Calu3 (cell line): ENCODE data around the gene RNF152. TPM values are rescaled to one million over a fixed set of nuclear protein-coding genes. Genes with fewer than 3 reads are reported as not detected.

ENCODE experiments used
- BruUV-seq: library from RNA; stranded (reverse); fragments of 400-500 nt; replicated peaks from 2 replicates; lab custom pipeline; 2021; lab: Mats Ljungman, UMichigan
- CTCF ChIA-PET: fragments of 300-600 bp; sonication (Branson Sonifier 250); formaldehyde crosslinking; loops from one replicate; lab custom pipeline; 2022; ENCODE audit warnings: antibody characterized with exemption; lab: Charles Lee
- DNase-seq: peaks from one replicate; pipeline ENCODE4 v3.0.0; 2022
- H3K27ac Mint-ChIP-seq: one replicate; pipeline ENCODE4 v1.8.0; 2022; ENCODE audit warnings: mixed read lengths; ENCODE audit not compliant: unreplicated experiment
- H3K27me3 Mint-ChIP-seq: one replicate; pipeline ENCODE4 v1.8.0; 2022; ENCODE audit warnings: mixed read lengths; ENCODE audit not compliant: unreplicated experiment
- H3K36me3 Mint-ChIP-seq: one replicate; pipeline ENCODE4 v1.8.0; 2022; ENCODE audit warnings: mild to moderate bottlenecking, moderate library complexity, mixed read lengths; ENCODE audit not compliant: insufficient read depth, unreplicated experiment
- H3K4me1 Mint-ChIP-seq: one replicate; pipeline ENCODE4 v1.8.0; 2022; ENCODE audit warnings: mild to moderate bottlenecking, low read depth, mixed read lengths; ENCODE audit not compliant: unreplicated experiment
- H3K4me3 Mint-ChIP-seq: one replicate; pipeline ENCODE4 v1.8.0; 2022; ENCODE audit warnings: mild to moderate bottlenecking, low read depth, moderate library complexity, mixed read lengths; ENCODE audit not compliant: unreplicated experiment
- H3K9me3 Mint-ChIP-seq: one replicate; pipeline ENCODE4 v1.8.0; 2022; ENCODE audit warnings: low read depth, mixed read lengths; ENCODE audit not compliant: unreplicated experiment
- intact Hi-C: fragments of 100-400 bp; cut with micrococcal nuclease; formaldehyde crosslinking; loops from one replicate; pipeline ENCODE4 v1.10.0; 2022; ENCODE audit not compliant: unreplicated experiment
- total RNA-seq: library from RNA; stranded (reverse); gene quantifications from 2 replicates; pipeline ENCODE4 v1.2.3, GENCODE V29; 2022
- TF ChIP-seq, protein P1 (sequence below): fragments of 200-600 bp; IDR thresholded peaks from one replicate; pipeline ENCODE4 v1.8.0; 2022; ENCODE audit warnings: antibody characterized with exemption; ENCODE audit not compliant: unreplicated experiment

Gene RNF152
- total RNA-seq, 1 experiment from 2014 or later = 1.0 TPM

DNA sequence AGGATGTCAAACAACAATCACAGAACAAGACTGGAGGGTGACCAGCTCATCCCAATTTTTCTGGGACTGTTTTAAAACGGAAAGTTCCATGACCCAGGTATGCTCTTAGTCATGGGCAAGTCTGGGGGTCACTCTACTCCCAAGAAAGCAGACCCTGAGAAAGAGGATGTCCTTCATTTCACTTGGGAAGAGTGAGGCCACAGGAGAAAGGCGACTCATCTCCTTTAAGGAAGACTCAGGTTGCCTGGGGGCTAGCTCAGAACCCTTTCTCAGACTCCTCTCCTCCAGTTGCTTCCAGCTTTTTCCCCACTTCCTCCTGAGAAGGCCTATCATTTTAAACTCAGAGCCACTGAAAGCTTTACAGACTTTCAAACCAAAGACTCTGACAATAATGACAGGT, 9.3 kb downstream of the RNF152 start:
- CTCF ChIA-PET = interaction anchor here (0.6 kb wide), 1 partner anchor 623 kb away, joined by 3 read pairs; no protein-coding TSS in a partner anchor
- Mint-ChIP-seq H3K27me3 (no peaks in the 10 kb centered on the region), H3K27ac (no peak overlapping the region), H3K4me1 (no peaks in the 10 kb centered on the region), H3K36me3 (no peaks in the 10 kb centered on the region), H3K4me3 (no peak overlapping the region), H3K9me3 (no peaks in the 10 kb centered on the region)
- TF ChIP-seq, protein P1, sequence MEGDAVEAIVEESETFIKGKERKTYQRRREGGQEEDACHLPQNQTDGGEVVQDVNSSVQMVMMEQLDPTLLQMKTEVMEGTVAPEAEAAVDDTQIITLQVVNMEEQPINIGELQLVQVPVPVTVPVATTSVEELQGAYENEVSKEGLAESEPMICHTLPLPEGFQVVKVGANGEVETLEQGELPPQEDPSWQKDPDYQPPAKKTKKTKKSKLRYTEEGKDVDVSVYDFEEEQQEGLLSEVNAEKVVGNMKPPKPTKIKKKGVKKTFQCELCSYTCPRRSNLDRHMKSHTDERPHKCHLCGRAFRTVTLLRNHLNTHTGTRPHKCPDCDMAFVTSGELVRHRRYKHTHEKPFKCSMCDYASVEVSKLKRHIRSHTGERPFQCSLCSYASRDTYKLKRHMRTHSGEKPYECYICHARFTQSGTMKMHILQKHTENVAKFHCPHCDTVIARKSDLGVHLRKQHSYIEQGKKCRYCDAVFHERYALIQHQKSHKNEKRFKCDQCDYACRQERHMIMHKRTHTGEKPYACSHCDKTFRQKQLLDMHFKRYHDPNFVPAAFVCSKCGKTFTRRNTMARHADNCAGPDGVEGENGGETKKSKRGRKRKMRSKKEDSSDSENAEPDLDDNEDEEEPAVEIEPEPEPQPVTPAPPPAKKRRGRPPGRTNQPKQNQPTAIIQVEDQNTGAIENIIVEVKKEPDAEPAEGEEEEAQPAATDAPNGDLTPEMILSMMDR = no peak
- no peak for DNase-seq
- no TSS peak for BruUV-seq
- intact Hi-C loops = no loop called here

DNA sequence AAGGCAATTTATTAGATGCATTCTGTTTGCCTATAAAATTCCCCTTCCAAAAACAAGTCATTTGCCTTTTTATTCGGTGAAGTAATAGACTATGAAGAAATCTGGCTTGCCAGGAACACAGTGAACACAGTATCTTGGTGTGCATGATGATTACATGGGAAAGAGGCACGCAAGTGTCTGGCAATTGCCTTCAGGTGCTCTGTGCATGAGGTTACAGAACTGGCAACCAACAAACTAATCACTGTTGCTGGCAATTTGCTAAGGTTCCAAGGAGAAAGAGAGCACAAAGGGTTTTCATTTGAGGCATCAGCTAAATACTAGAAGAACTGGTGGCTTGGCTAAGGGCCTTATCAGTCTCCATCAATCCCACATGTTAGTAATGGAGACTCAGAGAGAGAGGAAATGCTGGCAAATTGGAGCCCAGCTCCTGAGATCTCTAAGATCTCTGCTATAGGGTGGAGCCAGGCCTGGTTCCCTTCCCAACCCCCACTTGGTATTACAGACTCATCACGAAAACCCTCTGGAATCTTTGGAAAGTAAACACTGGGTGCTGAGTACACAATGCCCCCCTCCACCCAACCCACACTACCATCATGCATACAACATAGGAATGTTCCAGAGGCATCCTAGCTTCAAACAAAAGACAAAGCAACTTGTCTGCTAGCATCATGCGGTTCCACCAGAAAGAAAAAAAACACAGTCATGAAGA, 10.4 kb downstream of the RNF152 start:
- no peak for DNase-seq
- Mint-ChIP-seq H3K27ac (no peak overlapping the region), H3K4me1 (no peaks in the 10 kb centered on the region), H3K27me3 (no peaks in the 10 kb centered on the region), H3K36me3 (no peaks in the 10 kb centered on the region), H3K9me3 (no peaks in the 10 kb centered on the region), H3K4me3 (no peak overlapping the region)
- TF ChIP-seq, protein P1 = no peak
- intact Hi-C loops = no loop called here
- BruUV-seq = no TSS peak
- CTCF ChIA-PET = no interaction called here

DNA sequence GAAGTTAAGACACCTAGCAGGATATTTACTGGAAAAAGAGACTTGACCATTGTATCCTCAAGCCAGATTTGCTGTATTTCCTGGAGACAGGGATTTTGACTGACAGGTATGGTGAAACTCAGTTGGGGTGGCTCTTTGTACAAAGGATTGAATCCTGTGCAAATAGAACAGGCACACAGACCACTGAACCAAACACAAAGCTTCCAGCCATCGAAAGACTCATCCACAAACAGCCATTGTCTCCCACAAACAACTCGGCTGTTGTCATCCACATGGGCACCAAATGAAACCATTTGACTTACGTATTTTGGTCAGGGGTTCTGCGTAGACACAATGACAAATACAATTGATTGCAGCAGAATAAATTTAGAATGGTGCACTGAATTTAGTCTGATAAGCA, 15.9 kb downstream of the RNF152 start:
- no peak for DNase-seq
- TF ChIP-seq, protein P1 = no peak
- Mint-ChIP-seq H3K27ac (no peak overlapping the region), H3K4me1 (no peaks in the 10 kb centered on the region), H3K27me3 (peaks cover 21% of the 10 kb centered on the region), H3K4me3 (no peak overlapping the region), H3K9me3 (no peaks in the 10 kb centered on the region), H3K36me3 (no peaks in the 10 kb centered on the region)
- CTCF ChIA-PET = no interaction called here
- BruUV-seq = no TSS peak
- intact Hi-C loops = no loop called here

GRCh38 chr18:61870151-61870550, 22.7 kb downstream of the RNF152 start:
- no peaks in the 10 kb centered on the region for H3K4me1 Mint-ChIP-seq
- H3K27me3 Mint-ChIP-seq = peaks cover 30% of the 10 kb centered on the region
- no TSS peak for BruUV-seq
- no peak overlapping the region for H3K4me3 Mint-ChIP-seq
- no peak overlapping the region for H3K27ac Mint-ChIP-seq
- intact Hi-C loops = no loop called here
- no peaks in the 10 kb centered on the region for H3K9me3 Mint-ChIP-seq
- DNase-seq = no peak
- TF ChIP-seq, protein P1 = no peak
- CTCF ChIA-PET = interaction anchor here (1.4 kb wide), 1 partner anchor 9 kb away, joined by 3 read pairs; no protein-coding TSS in a partner anchor
- no peaks in the 10 kb centered on the region for H3K36me3 Mint-ChIP-seq
